ENCODE results near the gene CCDC60. TPM values are rescaled to one million over a fixed set of nuclear protein-coding genes. Genes with fewer than 3 reads are reported as not detected.
"Not testable (repeated sequence)": the region's sequence is repeated elsewhere in the genome, so short reads cannot be mapped to it uniquely, and the experiment has no call there.

The CCDC60 gene
- polyA plus RNA-seq, 4 donors: 0.15 to 0.20 (median 0.19) TPM; not detected in 1

DNA sequence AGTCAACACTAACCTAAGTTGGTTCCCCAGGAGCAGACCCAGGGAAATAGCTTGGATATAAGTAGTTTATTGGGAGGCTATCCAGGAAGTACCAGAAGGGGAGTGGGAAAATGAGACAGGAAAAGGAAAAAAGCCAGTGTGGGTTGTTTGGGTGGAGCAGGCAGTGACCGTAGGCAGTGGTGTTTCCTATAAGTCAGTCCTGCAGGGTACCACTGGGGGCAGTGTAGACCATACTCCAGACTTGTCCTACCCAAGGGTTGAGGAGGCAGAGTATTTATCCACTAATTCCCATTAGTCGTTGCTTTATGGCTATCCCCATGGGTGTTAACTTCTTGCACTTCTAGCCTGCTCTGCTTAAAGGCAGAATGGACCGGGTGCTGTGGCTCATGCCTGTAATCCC, 6.4 kb upstream of the CCDC60 start:
- no peak for DNase-seq (ENCODE audit: low read depth in 4 of 4, low spot score in 3 of 4)

DNA sequence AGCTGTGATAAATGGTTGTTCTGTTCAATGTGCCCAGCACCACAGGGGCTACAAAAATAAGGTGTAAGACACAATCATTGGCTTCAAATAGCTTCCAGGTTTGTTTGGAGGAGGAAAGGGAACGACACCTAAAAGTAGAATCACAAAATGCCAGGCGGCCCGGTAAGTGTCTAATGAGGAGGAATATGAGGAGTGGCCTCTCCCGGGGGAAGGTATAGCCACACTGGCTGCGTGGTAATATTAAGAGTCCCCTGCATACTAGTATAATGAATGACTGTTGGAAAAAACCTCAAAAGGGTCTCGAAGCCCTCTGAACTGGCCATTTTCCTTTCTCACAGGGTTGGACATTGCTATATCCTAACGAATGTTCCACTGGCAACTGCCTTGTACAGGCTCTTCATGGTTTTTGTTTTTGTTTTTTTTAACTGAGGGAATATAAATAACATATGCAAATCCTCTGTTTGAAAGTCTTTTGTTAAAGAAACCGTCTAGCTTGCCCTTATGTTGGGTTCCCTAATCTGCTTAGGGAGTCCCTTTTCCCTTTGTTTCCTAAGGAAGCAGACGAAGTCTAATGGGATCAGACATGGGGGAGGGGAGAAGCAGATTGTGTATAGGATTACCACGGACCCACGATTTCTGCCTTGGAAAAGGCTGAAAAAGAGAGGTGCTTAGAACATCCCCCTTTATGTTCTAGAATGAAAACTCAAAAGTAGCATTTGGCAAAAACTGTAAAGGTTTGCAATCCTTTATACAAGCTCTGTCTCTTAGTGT, 4.2 kb downstream of the CCDC60 start:
- no peak for DNase-seq (ENCODE audit: low read depth in 4 of 4, low spot score in 3 of 4)

DNA sequence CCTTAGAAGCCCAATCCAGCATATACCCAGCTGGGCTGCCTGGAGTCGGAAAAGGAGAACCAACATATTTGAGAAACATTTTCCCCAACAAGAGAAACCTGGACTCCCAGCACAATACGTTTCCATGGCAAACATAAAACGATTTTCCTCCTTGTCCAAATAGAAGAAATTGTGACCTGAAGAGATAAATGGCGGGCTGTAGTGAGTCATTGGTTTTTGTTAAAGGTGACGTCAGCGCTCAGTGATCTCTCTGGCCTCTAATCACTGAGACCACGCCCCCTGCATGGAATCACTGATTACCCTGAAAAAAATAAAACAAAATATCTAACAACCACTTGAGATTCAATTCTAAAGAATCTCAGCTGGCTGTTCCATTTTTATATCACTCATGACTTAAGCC, 6.0 kb downstream of the CCDC60 start:
- DNase-seq (ENCODE audit: low read depth in 4 of 4, low spot score in 3 of 4): no peak

DNA sequence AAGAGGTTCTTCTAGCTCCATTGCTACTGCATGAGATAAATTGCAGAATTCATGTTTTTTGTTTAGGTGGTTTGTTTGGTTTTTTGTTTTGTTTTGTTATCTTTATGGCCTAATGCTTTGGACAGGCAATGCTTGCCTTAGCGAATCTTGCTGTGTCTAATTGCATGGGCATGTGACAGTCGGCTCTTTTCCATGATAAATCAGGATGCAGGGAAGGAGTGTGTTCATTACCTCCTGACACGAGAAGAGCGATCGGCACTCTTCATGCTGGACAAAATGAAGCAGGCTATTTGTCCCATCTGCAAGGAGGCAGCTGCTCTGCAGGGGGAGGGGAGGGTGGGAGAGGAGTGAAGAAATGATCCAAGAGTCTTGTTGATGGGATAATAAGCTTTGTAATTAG, 6.5 kb downstream of the CCDC60 start:
- no peak for DNase-seq (ENCODE audit: low read depth in 4 of 4, low spot score in 3 of 4)

DNA sequence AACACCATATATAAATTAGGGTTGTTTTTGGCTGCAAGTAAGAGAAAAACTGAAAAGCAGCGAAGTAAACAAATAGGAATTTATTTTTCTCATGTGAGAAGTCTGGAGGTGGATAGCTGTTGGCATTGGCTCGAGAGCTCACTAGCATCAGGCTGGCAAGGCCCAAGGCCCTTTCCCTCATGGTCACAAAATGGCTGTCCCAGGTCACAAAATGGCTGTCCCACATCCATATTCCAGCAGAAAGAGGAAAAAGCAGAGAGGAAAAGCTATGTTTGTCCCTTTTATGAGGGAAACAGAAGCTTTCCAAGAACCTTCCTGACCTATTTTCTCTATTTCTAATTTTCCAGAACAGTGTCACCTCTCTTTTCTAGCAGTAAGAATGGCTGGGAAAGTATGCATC, 7.5 kb downstream of the CCDC60 start:
- DNase-seq (ENCODE audit: low read depth in 4 of 4, low spot score in 3 of 4): no peak

DNA sequence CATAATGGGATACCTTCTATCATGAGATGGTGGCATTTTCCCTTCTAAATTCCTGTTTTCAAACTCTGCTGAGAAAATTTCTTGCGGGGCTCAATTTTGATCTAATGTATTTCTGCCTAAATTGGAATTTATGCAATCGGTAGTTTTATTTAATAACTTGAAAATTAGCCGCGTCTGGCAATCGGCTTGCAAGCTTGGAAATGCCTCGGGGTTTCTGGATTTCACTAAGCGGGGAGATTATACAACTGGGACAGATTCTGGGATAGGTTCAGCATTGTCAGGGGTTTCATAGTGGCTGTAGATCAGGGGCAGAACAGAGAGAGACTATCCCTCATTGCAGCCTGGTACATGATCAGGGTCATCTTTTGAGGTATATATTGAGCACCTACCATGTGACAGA, 8.6 kb downstream of the CCDC60 start:
- no peak for DNase-seq (ENCODE audit: low read depth in 4 of 4, low spot score in 3 of 4)

DNA sequence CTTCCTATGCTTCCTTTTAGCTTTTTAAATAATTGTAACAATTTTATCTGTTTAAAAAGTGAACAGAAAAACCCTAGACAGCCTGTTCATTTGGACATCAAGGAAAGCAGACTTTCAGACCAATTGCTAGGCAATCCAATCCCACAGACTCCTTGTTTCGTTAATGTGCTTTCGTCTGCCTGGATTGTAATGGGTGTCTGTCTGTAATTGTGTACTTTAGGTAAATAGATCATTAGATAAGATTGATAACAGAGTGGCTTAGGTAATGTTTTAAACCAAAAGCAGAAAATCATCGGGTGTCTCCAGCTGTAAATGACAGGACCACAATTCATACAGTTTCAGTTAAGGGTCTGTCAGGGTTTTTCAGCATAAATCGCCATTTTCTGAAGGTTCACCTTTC, 19.6 kb downstream of the CCDC60 start:
- DNase-seq (ENCODE audit: low read depth in 4 of 4, low spot score in 3 of 4): no peak

DNA sequence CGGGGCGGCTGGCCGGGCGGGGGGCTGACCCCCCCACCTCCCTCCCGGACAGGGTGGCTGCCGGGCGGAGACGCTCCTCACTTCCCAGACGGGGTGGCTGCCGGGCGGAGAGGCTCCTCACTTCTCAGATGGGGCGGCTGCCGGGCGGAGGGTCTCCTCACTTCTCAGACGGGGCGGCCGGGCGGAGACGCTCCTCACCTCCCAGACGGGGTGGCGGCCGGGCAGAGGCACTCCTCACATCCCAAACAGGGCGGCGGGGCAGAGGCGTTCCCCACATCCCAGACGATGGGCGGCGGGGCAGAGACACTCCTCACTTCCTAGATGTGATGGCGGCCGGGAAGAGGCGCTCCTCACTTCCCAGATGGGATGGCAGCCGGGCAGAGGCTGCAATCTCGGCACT, 25.8 kb downstream of the CCDC60 start:
- DNase-seq (ENCODE audit: low read depth in 4 of 4, low spot score in 3 of 4): not testable (repeated sequence)

DNA sequence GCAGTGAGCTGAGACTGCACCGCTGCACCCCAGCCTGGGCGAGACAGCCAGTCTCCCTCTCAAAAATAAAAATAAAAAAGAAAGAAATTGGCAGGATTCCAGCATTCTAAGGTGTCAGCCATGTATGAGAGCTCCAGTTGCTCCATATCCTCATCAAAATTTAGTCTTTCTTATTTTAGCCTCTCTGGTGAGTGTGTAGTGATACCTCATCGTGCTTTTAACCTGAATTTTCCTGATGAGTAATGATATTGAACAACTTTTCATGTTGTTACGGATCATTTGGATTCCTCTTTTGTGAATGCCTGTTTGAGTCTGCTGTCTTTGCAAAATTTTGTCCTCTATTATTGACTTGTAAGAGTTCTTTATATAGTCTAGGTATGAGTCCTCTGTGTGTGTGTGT, 28.5 kb downstream of the CCDC60 start:
- no peak for DNase-seq (ENCODE audit: low read depth in 4 of 4, low spot score in 3 of 4)

DNA sequence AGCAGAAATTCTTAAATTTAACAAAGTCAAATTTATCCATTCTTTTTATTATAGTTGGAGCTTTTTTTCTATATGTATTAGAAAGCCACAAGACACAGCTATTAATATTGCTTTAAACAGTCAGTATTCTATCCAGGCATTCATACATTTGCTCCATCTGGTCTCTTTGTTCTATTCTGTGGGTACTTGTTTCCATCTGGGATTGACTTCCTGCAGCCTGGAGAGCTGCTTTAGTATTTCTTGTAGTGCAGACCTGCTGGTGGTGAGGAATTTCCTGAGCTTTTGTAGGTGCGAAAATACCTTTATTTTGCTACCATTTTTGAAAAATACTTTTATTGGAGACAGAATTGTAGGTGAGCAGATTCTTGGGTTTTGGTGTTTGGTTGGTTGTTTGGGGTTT, 29.0 kb downstream of the CCDC60 start:
- no peak for DNase-seq (ENCODE audit: low read depth in 4 of 4, low spot score in 3 of 4)

DNA sequence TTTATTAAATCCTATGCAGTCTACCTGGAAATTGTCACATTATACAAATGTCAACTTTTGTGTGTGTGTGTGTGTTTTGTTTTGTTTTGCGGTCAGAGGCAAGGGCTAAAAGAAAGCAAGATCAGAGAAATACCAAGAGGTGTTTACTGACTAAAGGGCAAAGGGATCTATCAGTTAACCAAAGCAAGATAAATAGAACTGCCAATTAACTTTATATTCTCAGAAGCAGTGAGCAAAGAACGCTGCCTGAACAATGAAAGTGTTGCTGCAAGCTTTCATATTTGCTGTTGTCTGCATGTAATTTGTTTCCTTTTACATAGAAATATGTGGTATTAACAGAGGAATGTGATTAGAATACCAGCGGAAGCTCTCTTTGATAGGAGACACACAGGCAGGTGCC, 30.9 kb downstream of the CCDC60 start:
- no peak for DNase-seq (ENCODE audit: low read depth in 4 of 4, low spot score in 3 of 4)

DNA sequence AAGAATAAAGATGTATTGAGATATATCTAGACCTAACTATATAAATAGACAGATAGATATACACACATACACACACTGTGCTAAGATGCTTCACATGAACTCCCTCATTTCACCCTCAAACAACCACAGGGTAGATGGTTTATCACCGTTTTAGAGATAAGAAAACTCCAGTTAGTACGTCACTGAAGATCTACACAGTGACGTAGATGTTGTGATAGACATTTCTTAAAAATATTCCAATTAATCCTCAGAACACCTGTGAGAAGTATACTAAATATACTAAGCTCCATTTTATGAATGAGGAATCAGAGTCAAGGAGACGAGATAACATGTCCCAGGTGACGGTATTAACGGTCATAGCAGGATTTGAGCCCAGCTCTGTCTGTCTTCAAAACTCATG, 31.5 kb downstream of the CCDC60 start:
- no peak for DNase-seq (ENCODE audit: low read depth in 4 of 4, low spot score in 3 of 4)

DNA sequence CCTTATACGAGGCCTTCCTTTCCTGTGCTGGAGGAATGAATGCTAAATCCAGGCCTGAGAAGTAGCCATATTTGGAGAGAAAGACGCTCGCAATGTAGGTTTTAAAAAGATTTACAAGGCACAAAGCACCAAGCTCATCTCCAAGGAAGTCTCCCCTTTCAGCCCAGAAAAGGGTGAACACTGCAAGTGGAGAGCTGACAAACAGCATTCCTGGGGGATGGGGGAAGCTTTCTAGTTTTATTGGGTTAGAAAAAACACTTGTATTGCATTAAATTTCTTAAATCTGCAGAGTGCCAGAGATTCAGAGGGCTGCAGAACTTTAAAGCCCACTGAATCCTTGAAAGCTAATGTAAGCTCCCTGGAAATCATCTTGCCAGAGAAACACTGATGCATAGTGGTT, 34.6 kb downstream of the CCDC60 start:
- DNase-seq (ENCODE audit: low read depth in 4 of 4, low spot score in 3 of 4): no peak

DNA sequence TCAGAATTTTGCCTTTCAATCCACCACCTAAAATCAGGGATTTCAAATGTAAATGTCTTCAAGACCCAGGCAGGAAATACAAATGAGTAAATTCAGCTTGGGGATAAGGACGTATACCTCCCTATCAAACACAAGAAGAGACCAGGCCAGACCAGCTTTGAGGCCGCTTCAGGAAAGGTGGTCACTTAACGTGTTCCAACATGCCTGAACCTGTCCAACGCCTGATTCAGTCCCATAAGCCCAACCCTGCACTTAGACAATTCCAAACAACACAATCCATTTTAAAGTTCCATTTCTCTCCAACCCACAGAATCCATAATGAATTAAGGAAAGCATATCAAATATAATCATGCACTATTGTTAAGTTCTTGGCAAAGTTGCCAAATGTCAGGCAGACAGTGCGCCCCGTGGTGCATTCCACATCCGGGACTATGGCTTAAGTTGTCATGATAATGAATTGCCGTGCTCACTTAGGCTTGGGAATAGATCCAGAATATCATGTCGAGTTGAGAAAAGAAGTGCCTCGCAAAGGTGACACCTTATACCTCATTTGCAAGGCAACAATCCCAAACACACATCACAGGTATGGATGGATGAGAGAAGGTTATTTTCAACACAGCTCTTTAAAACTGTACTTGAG, 35.5 kb downstream of the CCDC60 start:
- no peak for DNase-seq (ENCODE audit: low read depth in 4 of 4, low spot score in 3 of 4)

DNA sequence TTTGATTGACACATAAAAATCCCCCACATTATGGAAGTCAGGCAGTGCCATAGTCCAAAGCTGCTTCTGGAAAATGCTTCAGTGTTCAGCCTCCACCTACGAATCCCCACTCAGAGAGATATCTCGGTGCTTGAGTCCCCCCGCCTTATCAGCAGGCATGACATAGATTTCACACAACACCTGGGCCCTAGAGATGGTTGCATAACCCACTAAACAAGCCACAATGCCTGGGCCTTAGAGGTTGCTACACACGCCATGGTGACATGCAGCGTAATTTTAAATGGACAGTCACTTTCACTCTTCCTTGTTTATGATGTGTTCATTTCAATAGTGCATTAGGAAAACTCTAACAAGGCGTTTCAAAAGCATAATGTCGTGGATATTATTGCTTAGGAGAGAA, 38.0 kb downstream of the CCDC60 start:
- DNase-seq (ENCODE audit: low read depth in 4 of 4, low spot score in 3 of 4): no peak

DNA sequence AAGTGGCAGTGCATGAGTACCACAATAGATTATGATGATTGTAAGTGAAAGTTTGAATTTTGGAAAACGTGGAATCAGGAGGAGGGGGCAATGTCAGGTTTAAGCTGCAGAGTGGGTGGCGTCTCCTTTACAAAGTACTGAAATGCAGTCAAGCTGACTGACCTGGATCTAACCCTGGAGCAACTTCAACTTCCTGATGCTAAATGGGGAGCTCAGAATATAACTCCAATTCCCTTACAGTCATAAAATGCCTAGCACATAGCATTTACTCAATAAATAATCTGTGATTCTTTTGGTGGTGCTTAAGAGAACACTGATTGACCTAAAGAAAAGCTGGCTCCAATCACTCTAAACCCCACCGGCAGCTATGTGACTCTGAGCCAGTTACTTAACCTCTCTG, 38.5 kb downstream of the CCDC60 start:
- peak in 1 of 4 donors; percentile 27 for DNase-seq (ENCODE audit: low read depth in 4 of 4, low spot score in 3 of 4)

DNA sequence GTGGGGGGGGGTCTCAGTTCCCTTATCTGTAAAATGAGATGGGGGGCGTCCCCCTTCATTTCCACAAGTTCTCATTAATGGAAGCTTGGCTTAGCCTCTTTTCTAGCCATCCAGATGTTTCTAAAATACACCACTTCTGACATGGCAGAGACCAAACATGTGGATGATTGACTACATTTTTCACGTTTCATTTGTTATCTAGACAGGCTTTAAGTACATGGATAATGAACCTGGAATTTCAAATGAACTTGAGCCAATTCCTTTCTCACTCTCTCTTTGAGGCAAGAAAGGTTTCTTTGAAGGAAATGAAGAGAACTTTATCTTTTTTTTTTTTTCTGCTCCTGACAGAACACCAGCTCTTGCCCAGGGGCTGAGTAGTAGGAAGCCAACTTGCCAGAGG, 39.1 kb downstream of the CCDC60 start:
- no peak for DNase-seq (ENCODE audit: low read depth in 4 of 4, low spot score in 3 of 4)

DNA sequence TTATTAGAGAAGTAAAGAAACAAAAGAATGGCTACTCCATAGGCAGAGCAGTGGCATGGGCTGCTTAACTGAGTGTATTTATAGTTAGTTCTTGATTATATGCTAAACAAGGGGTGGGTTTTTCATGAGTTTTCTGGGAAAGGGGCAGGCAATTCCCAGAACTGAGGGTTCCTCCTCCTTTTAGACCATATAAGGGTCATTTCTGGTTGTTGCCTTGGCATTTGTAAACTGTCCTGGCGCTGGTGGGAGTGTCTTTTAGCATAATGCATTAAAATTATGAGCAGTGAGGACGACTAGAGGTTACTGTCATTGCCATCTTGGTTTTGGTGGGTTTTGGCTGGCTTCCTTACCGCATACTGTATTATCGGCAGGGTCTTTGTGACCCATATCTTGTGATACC, 40.1 kb downstream of the CCDC60 start:
- no peak for DNase-seq (ENCODE audit: low read depth in 4 of 4, low spot score in 3 of 4)

DNA sequence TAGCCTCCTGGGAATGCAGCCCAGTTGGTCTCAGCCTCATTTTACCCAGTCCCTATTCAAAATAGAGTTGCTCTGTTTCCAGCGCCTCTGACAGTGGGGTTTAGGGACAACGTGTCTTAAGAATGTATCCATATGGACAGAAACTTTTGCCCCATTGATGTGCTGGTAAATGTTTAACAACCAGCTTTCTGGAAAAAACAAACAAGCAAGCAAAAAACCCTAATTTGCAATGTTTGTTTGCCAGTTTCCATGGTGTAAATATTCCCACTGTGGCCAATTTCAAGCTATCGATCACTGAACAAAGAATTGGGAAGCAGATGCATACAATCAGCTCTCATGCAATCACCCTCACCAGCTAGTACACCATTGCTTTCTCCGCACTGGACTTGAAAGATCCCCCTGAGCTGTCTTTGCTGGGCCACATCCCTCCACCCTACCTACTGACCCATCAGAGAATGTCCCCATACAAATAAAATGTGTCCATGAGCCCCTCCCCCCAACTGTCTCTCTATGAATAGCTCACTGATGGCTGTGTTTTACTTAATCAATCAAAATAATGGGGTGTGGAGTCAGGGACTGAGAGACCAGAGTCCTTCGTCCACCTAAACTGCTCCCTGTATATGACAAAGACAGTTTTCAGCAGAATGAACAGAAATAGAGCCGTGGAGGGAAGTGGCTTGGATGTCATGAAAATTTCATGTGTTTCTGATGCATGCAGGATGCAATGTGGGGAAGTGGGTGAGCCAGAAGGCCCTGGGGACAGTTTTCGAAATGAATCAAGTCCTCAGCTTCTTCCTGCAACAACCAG, 40.8 kb downstream of the CCDC60 start:
- no peak for DNase-seq (ENCODE audit: low read depth in 4 of 4, low spot score in 3 of 4)

DNA sequence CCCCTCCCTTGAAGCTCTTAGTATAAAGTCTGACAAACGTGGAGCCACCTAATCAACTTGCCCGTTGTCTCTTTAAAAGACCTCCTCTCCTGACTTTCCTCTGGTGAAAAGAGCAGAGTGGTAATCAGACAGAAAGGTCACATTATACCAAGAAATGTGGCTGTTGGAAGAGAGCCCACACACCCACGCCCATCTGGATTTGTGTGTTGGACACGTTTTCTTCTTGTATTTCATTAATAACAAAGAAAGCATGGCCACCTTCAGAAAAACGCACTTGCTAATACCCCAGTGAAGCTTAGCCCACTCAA, 41.3 kb downstream of the CCDC60 start:
- no peak for DNase-seq (ENCODE audit: low read depth in 4 of 4, low spot score in 3 of 4)

DNA sequence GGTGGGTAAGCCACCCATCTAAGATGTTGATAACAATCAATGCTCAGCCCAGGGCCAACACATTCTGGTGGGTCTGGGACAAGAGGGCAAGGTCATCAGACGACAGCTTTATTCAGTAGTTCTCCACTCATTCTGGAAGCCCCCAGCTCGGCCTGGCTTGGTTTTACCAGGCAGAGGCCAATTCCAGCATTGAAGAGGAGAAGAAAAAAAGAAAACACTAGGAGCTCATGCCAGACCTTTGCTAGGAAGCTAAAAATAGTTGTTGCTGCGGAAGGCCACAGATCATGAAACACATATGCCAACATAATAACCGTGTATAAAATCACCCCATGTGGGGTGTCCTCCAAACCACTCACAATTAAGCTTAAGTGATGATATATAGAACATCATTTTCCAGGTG, 44.4 kb downstream of the CCDC60 start:
- no peak for DNase-seq (ENCODE audit: low read depth in 4 of 4, low spot score in 3 of 4)
